ENCODE data around the gene C19orf25. TPM values are rescaled to one million over a fixed set of nuclear protein-coding genes. Genes with fewer than 3 reads are reported as not detected.

The C19orf25 gene
- total RNA-seq, 1 experiment from 2014 or later = 72.5 TPM

- no peak for DNase-seq (ENCODE audit: low read depth)
Measured at GRCh38 chr19:1433119-1434039, 45.6 kb downstream of the C19orf25 start.

GRCh38 chr19:1432507-1432887 is 46.5 kb downstream of the C19orf25 start:
- DNase-seq (ENCODE audit: low read depth) = no peak

DNA sequence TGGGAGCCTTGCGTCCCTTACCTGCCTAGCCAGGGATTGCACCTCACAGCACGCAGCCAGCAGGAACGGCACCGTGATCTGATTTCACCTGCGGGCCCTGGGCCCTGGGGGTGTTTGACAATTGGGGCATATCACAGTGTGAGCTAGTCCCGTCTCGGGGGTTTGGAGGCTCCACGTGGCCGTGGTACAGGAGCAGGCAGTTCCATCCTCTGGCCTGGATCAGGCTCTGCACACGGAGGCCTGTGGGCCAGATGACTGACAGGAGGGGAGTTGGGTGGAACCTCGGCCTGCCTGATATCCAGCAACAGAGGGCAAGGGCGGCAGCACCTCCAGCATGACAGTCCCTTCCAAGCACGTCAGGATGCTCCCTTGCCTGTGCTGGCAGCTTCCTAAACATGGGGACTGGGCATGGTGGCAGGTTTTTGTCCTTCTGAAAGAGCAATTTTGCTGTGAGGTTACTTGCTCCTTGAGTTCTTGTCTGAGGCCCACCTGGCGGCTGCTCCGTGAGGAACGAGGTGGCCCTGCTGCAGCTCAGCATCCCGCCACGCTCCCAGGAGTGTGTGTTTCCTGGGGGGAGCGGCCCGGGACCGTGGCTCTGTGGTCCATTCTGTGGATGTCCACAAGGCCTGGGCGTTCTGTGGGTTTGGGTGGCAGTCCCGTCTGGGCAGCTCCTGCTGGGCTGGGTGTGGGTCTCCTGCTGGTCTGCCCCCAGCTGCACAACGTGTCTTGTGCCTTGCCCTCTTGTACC is 47.1 kb downstream of the C19orf25 start:
- DNase-seq (ENCODE audit: low read depth) = no peak

GRCh38 chr19:1430246-1430645 is 48.8 kb downstream of the C19orf25 start:
- no peak for DNase-seq (ENCODE audit: low read depth)

DNA sequence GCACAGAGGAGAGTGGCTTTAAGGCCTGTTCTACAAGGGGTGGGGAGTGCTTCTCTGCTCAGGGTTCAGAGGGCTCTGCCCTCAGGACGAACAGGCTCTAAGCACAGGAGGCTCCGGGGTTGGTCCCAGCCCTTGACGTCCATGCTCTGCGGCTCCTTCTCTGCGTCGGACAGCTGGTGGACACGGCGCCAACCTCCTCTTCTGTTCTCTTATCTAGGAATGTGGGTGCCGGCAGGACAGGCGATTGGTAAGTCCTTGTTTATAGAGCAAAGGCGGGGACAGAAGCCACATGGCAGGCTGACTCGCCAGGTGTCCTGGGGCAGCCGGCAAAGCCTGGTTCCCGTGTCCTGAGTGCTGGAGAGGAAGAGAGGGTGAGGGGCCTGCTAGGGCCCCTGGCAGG is 49.3 kb downstream of the C19orf25 start:
- no peak for DNase-seq (ENCODE audit: low read depth)

GRCh38 chr19:1428738-1429391 is 50.1 kb downstream of the C19orf25 start:
- DNase-seq (ENCODE audit: low read depth) = no peak

- no peak for DNase-seq (ENCODE audit: low read depth)
Measured at GRCh38 chr19:1427221-1427920, 51.6 kb downstream of the C19orf25 start.

DNA sequence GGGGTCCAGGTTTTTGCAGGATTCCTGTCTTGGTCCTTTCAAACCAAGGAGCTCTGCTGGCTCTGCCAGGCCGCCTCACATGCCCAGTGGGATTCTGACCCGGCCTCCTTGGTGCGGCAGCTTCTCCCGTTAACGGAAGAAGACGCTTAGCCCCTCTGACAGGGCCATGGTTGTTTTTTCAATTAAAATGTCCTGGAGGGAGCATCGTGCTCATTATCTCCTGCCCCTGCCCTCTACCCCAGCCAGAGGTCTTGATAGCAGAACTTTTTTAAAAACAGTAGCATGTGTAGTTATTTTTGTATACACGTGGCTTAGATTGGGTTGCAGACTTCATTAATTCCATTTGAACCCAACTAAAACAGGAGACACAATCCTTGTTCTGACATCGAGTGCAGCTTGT is 52.3 kb downstream of the C19orf25 start:
- DNase-seq (ENCODE audit: low read depth) = no peak

DNA sequence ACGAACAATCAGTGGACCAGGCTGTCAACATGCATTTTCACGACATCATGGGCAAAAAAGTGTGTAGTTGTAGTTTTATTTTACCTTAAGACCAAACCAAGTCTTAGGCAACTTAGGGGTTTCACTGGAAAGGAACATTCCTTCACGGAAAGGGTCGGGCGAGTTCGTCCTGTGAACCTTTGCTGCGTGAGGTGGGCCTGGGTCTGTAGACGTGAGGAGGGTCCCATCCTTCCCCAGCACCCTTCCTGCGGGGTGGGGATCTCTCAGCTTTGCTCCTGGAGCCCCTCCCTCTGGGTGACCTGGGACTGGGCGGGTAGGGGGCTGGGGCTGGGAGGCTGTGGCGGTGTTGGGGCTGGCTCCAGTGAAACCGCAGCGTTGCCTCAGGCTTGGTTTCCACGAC is 53.1 kb downstream of the C19orf25 start:
- DNase-seq (ENCODE audit: low read depth) = no peak

DNA sequence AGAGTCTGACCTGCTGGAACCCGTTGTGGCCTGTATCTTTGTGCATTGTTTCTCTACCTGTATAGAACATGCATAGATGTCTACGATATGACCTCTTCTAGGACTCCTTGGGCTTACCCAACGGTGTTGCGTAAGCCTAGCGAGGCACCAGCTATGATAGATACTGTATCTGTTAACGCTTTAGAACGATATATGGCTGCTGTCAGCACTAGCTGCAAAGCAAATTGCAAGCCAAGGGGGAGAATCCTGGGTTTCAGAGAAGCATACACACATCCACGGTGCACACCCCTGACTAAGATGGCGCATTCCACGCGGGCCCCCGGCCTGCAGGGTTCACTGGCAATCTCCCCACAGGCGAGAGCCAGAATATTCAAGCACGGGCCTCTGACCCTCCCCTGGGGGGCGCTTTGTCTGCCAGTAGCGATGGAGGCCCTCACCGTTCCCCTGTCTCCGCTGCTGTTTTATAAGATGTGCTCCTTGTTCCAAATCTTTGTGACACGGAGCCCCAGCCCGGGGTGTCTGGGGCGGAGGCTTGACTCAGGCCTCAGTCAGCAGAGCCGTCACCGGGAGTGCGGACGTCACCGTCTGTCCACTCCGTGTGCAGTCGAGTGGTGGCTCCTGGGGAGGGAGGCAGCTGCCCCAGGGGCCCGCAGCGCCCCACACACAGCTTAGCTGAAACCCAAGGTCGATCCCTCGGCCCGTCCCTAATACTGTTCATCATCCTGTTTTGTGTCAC is 53.7 kb downstream of the C19orf25 start:
- no peak for DNase-seq (ENCODE audit: low read depth)

- DNase-seq (ENCODE audit: low read depth) = no peak
Measured at GRCh38 chr19:1424192-1424955, 54.6 kb downstream of the C19orf25 start.

DNA sequence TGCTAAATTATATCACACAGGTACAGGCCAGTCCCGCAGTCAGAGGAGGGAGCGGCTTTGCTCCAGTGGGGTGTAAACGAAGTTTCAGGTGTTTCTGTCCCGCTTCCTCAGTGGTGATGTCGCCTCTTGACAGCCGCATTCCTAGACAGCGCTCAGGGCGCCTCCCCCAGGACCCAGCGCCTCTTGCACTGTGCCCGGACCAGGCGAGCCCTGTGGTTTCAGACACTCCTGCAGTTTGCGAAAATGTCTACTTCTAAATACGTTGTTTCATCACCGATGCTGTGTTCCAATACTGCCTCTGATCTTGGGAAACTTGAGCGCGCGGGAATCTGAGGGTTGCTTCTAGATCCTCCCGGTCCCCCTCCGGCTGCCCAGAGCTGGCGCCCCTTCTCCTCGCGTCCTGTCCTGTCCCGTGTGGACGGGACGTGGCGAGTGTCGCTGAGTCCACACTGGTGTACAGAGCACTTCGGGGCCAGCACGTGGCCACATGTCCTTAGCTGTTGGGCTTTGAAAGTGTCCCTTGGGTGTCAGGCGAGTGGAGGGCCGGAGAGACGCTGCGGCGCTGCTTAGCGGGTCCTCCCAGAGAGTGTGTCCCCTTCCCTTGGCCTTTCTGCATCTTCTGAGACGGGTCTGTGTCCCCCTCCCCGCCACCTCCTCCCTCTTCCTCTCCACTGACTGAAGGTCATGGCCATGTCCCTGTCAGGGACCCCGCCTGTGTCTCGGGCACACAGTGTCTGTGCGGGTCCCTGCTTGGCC is 55.4 kb downstream of the C19orf25 start:
- no peak for DNase-seq (ENCODE audit: low read depth)

Other genes starting within 250 kb of the C19orf25 start
- gene CBARP, start 241.2 kb downstream of the C19orf25 start, total RNA-seq (2014; rRNA removed; shearing (Covaris generic)) = 3.1 and 3.2 TPM in 2 replicates
- 55.4 and 127 TPM in 2 replicates for gene ATP5F1D, start 237.5 kb downstream of the C19orf25 start, total RNA-seq (2014; rRNA removed; shearing (Covaris generic))
- gene MIDN, start 230.6 kb downstream of the C19orf25 start, total RNA-seq (2014; rRNA removed; shearing (Covaris generic)) = 10.1 and 11.2 TPM in 2 replicates
- gene CIRBP, start 209.9 kb downstream of the C19orf25 start, total RNA-seq (2014; rRNA removed; shearing (Covaris generic)) = 170 and 219 TPM in 2 replicates
- gene FAM174C, start 203.7 kb downstream of the C19orf25 start, total RNA-seq (2014; rRNA removed; shearing (Covaris generic)) = 53.1 and 58.1 TPM in 2 replicates
- gene EFNA2, start 193.3 kb downstream of the C19orf25 start, total RNA-seq (2014; rRNA removed; shearing (Covaris generic)) = 0.45 TPM in 1 of 2 replicates, not detected in the other
- gene NDUFS7, start 95.3 kb downstream of the C19orf25 start, total RNA-seq (2014; rRNA removed; shearing (Covaris generic)) = 101 and 141 TPM in 2 replicates
- 53.9 and 58.5 TPM in 2 replicates for gene GAMT, start 77.7 kb downstream of the C19orf25 start, total RNA-seq (2014; rRNA removed; shearing (Covaris generic))
- 158 and 183 TPM in 2 replicates for gene DAZAP1, start 71.6 kb downstream of the C19orf25 start, total RNA-seq (2014; rRNA removed; shearing (Covaris generic))
- 1,915 and 2,084 TPM in 2 replicates for gene RPS15, start 40.8 kb downstream of the C19orf25 start, total RNA-seq (2014; rRNA removed; shearing (Covaris generic))
- gene APC2, start 29.1 kb downstream of the C19orf25 start, total RNA-seq (2014; rRNA removed; shearing (Covaris generic)) = 0.53 and 0.63 TPM in 2 replicates
- gene PCSK4, start 11.1 kb upstream of the C19orf25 start, total RNA-seq (2014; rRNA removed; shearing (Covaris generic)) = 0.10 and 1.0 TPM in 2 replicates
- gene REEP6, start 12.0 kb upstream of the C19orf25 start, total RNA-seq (2014; rRNA removed; shearing (Covaris generic)) = 0.77 and 0.98 TPM in 2 replicates
- 4.0 and 5.5 TPM in 2 replicates for gene ADAMTSL5, start 33.8 kb upstream of the C19orf25 start, total RNA-seq (2014; rRNA removed; shearing (Covaris generic))
- gene PLK5, start 44.9 kb upstream of the C19orf25 start, total RNA-seq (2014; rRNA removed; shearing (Covaris generic)) = not detected in 2 replicates
- 49.9 and 53.8 TPM in 2 replicates for gene MEX3D, start 89.1 kb upstream of the C19orf25 start, total RNA-seq (2014; rRNA removed; shearing (Covaris generic))
- 186 and 194 TPM in 2 replicates for gene MBD3, start 113.7 kb upstream of the C19orf25 start, total RNA-seq (2014; rRNA removed; shearing (Covaris generic))
- 123 and 127 TPM in 2 replicates for gene UQCR11, start 126.2 kb upstream of the C19orf25 start, total RNA-seq (2014; rRNA removed; shearing (Covaris generic))
- 97.9 and 128 TPM in 2 replicates for gene TCF3, start 173.4 kb upstream of the C19orf25 start, total RNA-seq (2014; rRNA removed; shearing (Covaris generic))